A673 (cell line): ENCODE measurements around the gene PTPMT1. TPM values are rescaled to one million over a fixed set of nuclear protein-coding genes. Genes with fewer than 3 reads are reported as not detected.

Source experiments
- BruUV-seq: library from RNA; stranded (reverse); fragments of 400-500 nt; replicated peaks from 2 replicates; lab custom pipeline; 2021; lab: Mats Ljungman, UMichigan
- CTCF ChIA-PET: fragments of 300-600 bp; sonication (Branson Sonifier 250); formaldehyde crosslinking; loops from one replicate; lab custom pipeline; 2022; ENCODE audit warnings: antibody characterized with exemption; lab: Charles Lee
- POLR2A ChIA-PET: fragments of 300-600 bp; sonication (Branson Sonifier 250); formaldehyde crosslinking; loops from one replicate; lab custom pipeline; 2022; ENCODE audit warnings: antibody characterized with exemption; ENCODE audit not compliant: low non-redundant PET; lab: Charles Lee
- DNase-seq: peaks from one replicate; pipeline ENCODE4 v3.0.0-alpha.2; 2015; ENCODE audit warnings: low spot score
- H3K27ac ChIP-seq: fragments of 200-600 bp; sonication (generic); 2 replicates; pipeline ENCODE4 v1.5.1; 2016; ENCODE audit warnings: mixed run types, low read depth, mild to moderate bottlenecking, mixed read lengths, antibody characterized with exemption, low read length; ENCODE audit not compliant: poor library complexity, severe bottlenecking
- H3K27me3 ChIP-seq: fragments of 200-600 bp; sonication (generic); replicated peaks from 2 replicates; pipeline ENCODE4 v1.6.1; 2017; ENCODE audit warnings: mixed run types, low read depth, mild to moderate bottlenecking, mixed read lengths, antibody characterized with exemption, low read length; ENCODE audit not compliant: insufficient read depth, poor library complexity
- H3K36me3 ChIP-seq: fragments of 200-600 bp; sonication (generic); 2 replicates; pipeline ENCODE4 v1.6.1; 2016; ENCODE audit warnings: mixed run types, mild to moderate bottlenecking, mixed read lengths, antibody characterized with exemption, low read length; ENCODE audit not compliant: insufficient read depth, poor library complexity, severe bottlenecking
- H3K4me1 ChIP-seq: fragments of 200-600 bp; sonication (generic); 2 replicates; pipeline ENCODE4 v1.6.1; 2017; ENCODE audit warnings: mixed run types, mild to moderate bottlenecking, mixed read lengths, antibody characterized with exemption, low read length; ENCODE audit not compliant: insufficient read depth, poor library complexity, severe bottlenecking
- H3K4me3 ChIP-seq: fragments of 200-600 bp; sonication (generic); 2 replicates; pipeline ENCODE4 v1.5.1; 2016; ENCODE audit warnings: low read depth, mixed run types, mild to moderate bottlenecking, mixed read lengths, low read length; ENCODE audit not compliant: poor library complexity, severe bottlenecking
- H3K9me3 ChIP-seq: fragments of 200-600 bp; sonication (generic); 2 replicates; pipeline ENCODE4 v1.6.1; 2016; ENCODE audit warnings: mixed run types, low read depth, mild to moderate bottlenecking, mixed read lengths, antibody characterized with exemption, low read length; ENCODE audit not compliant: poor library complexity, severe bottlenecking
- CTCF ChIP-seq: fragments of 300-800, 200-600 bp; sonication (generic); conservative IDR thresholded peaks from 2 replicates; pipeline ENCODE4 v1.5.1; 2017; ENCODE audit warnings: low read depth, mild to moderate bottlenecking, antibody characterized with exemption, low read length, moderate library complexity, mixed read lengths
- EZH2 ChIP-seq: fragments of 200-600 bp; sonication (generic); IDR thresholded peaks from 2 replicates; pipeline ENCODE4 v1.6.1; 2017; ENCODE audit warnings: borderline replicate concordance, low read depth, mild to moderate bottlenecking, mixed read lengths, antibody characterized with exemption, low read length; ENCODE audit not compliant: poor library complexity, severe bottlenecking
- intact Hi-C: fragments of 100-400 bp; cut with micrococcal nuclease; formaldehyde crosslinking; loops from one replicate; pipeline ENCODE4 v1.10.0; 2022; ENCODE audit not compliant: unreplicated experiment
- total RNA-seq: library from RNA; stranded (reverse); gene quantifications from 2 replicates; pipeline ENCODE4 v1.2.3, GENCODE V29; 2021

The PTPMT1 gene
- total RNA-seq, 1 experiment from 2014 or later = 68.1 TPM

GRCh38 chr11:47587039-47587716 lies 21.8 kb downstream of the PTPMT1 start:
- H3K27ac ChIP-seq = no peak overlapping the region
- H3K4me3 ChIP-seq = no peak overlapping the region
- intact Hi-C loops = loop anchor here (10.0 kb wide), 1 partner anchor 58 kb away; the partner anchor contains the start of gene MTCH2
- POLR2A ChIA-PET = no interaction called here
- no peaks in the 10 kb centered on the region for H3K4me1 ChIP-seq
- CTCF ChIA-PET = no interaction called here
- no peaks in the 10 kb centered on the region for H3K27me3 ChIP-seq
- H3K36me3 ChIP-seq = peaks cover 28% of the 10 kb centered on the region
- no peak for TF ChIP-seq CTCF
- DNase-seq = no peak
- no TSS peak for BruUV-seq
- no peaks in the 10 kb centered on the region for H3K9me3 ChIP-seq

- BruUV-seq = no TSS peak
- ChIA-PET POLR2A (no interaction called here), CTCF (no interaction called here)
- DNase-seq = no peak
- peaks cover 4% of the 10 kb centered on the region for H3K27me3 ChIP-seq
- no peak overlapping the region for H3K27ac ChIP-seq
- peaks cover 22% of the 10 kb centered on the region for H3K36me3 ChIP-seq
- intact Hi-C loops = loop anchor here (10.0 kb wide), 1 partner anchor 57 kb away; the partner anchor contains the start of gene MTCH2
- H3K4me1 ChIP-seq = no peaks in the 10 kb centered on the region
- H3K9me3 ChIP-seq = no peaks in the 10 kb centered on the region
- no peak for TF ChIP-seq CTCF
- TF ChIP-seq EZH2 = no peak
- no peak overlapping the region for H3K4me3 ChIP-seq
Measured at GRCh38 chr11:47587723-47588326, 22.4 kb downstream of the PTPMT1 start.

GRCh38 chr11:47589118-47589517 lies 23.7 kb downstream of the PTPMT1 start:
- H3K36me3 ChIP-seq = peaks cover 9% of the 10 kb centered on the region
- H3K4me1 ChIP-seq = no peaks in the 10 kb centered on the region
- POLR2A ChIA-PET = no interaction called here
- no peak for DNase-seq
- no peak overlapping the region for H3K4me3 ChIP-seq
- H3K27ac ChIP-seq = no peak overlapping the region
- no TSS peak for BruUV-seq
- CTCF ChIA-PET = no interaction called here
- no peaks in the 10 kb centered on the region for H3K9me3 ChIP-seq
- intact Hi-C loops = loop anchor here (10.0 kb wide), 1 partner anchor 56 kb away; the partner anchor contains the start of gene MTCH2
- TF ChIP-seq EZH2 (no peak), CTCF (no peak)
- H3K27me3 ChIP-seq = peaks cover 17% of the 10 kb centered on the region
